DND-41 (cell line): ENCODE data around the gene LYPD6B.

ENCODE experiments used
- ATAC-seq: fragments of 200-7000 bp; cut with Tn5 transposase; 3 replicates; pipeline ENCODE4 v1.9.1; 2021; ENCODE audit warnings: low read depth; ENCODE audit not compliant: insufficient read depth
- DNase-seq: peaks from one replicate; pipeline ENCODE4 v3.0.0-alpha.2; 2020
- H2AFZ ChIP-seq: 2 replicates; pipeline ENCODE4 v1.6.0; 2012; ENCODE audit warnings: low read depth, low read length
- H3K27ac ChIP-seq: 2 replicates; pipeline ENCODE4 v1.5.1; 2012; ENCODE audit warnings: low read length, inconsistent platforms
- H3K27me3 ChIP-seq: fragments of 200-600 bp; sonication (generic); 2 replicates; pipeline ENCODE4 v1.6.0; 2012; ENCODE audit warnings: low read length, mild to moderate bottlenecking, inconsistent platforms; ENCODE audit not compliant: insufficient read depth, poor library complexity
- H3K36me3 ChIP-seq: 2 replicates; pipeline ENCODE4 v1.5.1; 2012; ENCODE audit warnings: low read length, inconsistent platforms; ENCODE audit not compliant: insufficient read depth
- H3K4me1 ChIP-seq: 2 replicates; pipeline ENCODE4 v1.5.1; 2012; ENCODE audit warnings: mild to moderate bottlenecking, low read length; ENCODE audit not compliant: insufficient read depth
- H3K4me2 ChIP-seq: 2 replicates; pipeline ENCODE4 v1.6.0; 2012; ENCODE audit warnings: mild to moderate bottlenecking, moderate library complexity, low read length, inconsistent platforms; ENCODE audit not compliant: insufficient read depth
- H3K4me3 ChIP-seq, 2 experiments: fragments of 200-600 bp in 1 of 2; shearing (Covaris generic) in 1 of 2; 2 replicates each; pipeline ENCODE4 v1.5.1; 2012 to 2016; ENCODE audit warnings: inconsistent platforms in 2 of 2, low read length in 2 of 2, mild to moderate bottlenecking in 2 of 2, low read depth in 1 of 2, moderate library complexity in 1 of 2
- H3K79me2 ChIP-seq: 2 replicates; pipeline ENCODE4 v1.6.0; 2012; ENCODE audit warnings: low read length, inconsistent platforms; ENCODE audit not compliant: insufficient read depth
- H3K9ac ChIP-seq: 2 replicates; pipeline ENCODE4 v1.6.0; 2012; ENCODE audit warnings: low read depth, mild to moderate bottlenecking, inconsistent platforms, low read length, moderate library complexity
- H3K9me3 ChIP-seq: 2 replicates; pipeline ENCODE4 v1.5.1; 2012; ENCODE audit warnings: low read length, moderate library complexity, mild to moderate bottlenecking, inconsistent platforms; ENCODE audit not compliant: insufficient read depth, severe bottlenecking
- H4K20me1 ChIP-seq: 2 replicates; pipeline ENCODE4 v1.6.0; 2012; ENCODE audit warnings: low read length; ENCODE audit not compliant: insufficient read depth
- CTCF ChIP-seq: IDR thresholded peaks from 2 replicates; pipeline ENCODE4 v1.5.1; 2012; ENCODE audit warnings: borderline replicate concordance, low read length, moderate library complexity, mild to moderate bottlenecking; ENCODE audit not compliant: poor library complexity, severe bottlenecking; ENCODE audit errors: extremely low read depth
- EZH2 ChIP-seq: IDR thresholded peaks from 3 replicates; pipeline ENCODE4 v1.6.1; 2012; ENCODE audit warnings: borderline replicate concordance, low read depth, mild to moderate bottlenecking, moderate library complexity, low read length, inconsistent platforms; ENCODE audit not compliant: severe bottlenecking

The LYPD6B gene

GRCh38 chr2:149178612-149179011 lies 140.1 kb downstream of the LYPD6B start:
- Histone ChIP-seq H3K27me3 (peaks cover 2% of the 10 kb centered on the region), H3K27ac (no peak overlapping the region), H4K20me1 (no peaks in the 10 kb centered on the region), H3K4me1 (no peaks in the 10 kb centered on the region), H3K4me2 (no peak overlapping the region), H3K9ac (no peak overlapping the region), H3K4me3 (no peak overlapping the region), H2AFZ (no peak overlapping the region), H3K36me3 (no peaks in the 10 kb centered on the region), H3K9me3 (no peaks in the 10 kb centered on the region), H3K79me2 (no peaks in the 10 kb centered on the region)
- ATAC-seq = no peak
- DNase-seq = no peak
- TF ChIP-seq EZH2 = no peak
- no peak for TF ChIP-seq CTCF

GRCh38 chr2:149180226-149180875 lies 141.9 kb downstream of the LYPD6B start:
- Histone ChIP-seq H3K4me2 (no peak overlapping the region), H3K36me3 (no peaks in the 10 kb centered on the region), H2AFZ (no peak overlapping the region), H3K4me3 (no peak overlapping the region), H3K9ac (no peak overlapping the region), H3K27me3 (peaks cover 2% of the 10 kb centered on the region), H3K9me3 (no peaks in the 10 kb centered on the region), H4K20me1 (no peaks in the 10 kb centered on the region), H3K79me2 (no peaks in the 10 kb centered on the region), H3K27ac (no peak overlapping the region), H3K4me1 (no peaks in the 10 kb centered on the region)
- TF ChIP-seq CTCF = no peak
- no peak for TF ChIP-seq EZH2
- ATAC-seq = no peak
- no peak for DNase-seq

- H3K4me2 ChIP-seq = no peak overlapping the region
- ATAC-seq (no peak), DNase-seq (no peak)
- H3K4me3 ChIP-seq = no peak overlapping the region
- H3K9ac ChIP-seq = no peak overlapping the region
- no peak for TF ChIP-seq CTCF
- TF ChIP-seq EZH2 = no peak
- H3K9me3 ChIP-seq = no peaks in the 10 kb centered on the region
- H3K79me2 ChIP-seq = no peaks in the 10 kb centered on the region
- H3K27me3 ChIP-seq = peaks cover 2% of the 10 kb centered on the region
- H3K4me1 ChIP-seq = no peaks in the 10 kb centered on the region
- no peaks in the 10 kb centered on the region for H4K20me1 ChIP-seq
- no peak overlapping the region for H2AFZ ChIP-seq
- no peaks in the 10 kb centered on the region for H3K36me3 ChIP-seq
- H3K27ac ChIP-seq = no peak overlapping the region
These were observed 144.7 kb downstream of the LYPD6B start for GRCh38 chr2:149183187-149183586.

- H3K9me3 ChIP-seq = no peaks in the 10 kb centered on the region
- no peak for TF ChIP-seq CTCF
- TF ChIP-seq EZH2 = no peak
These were observed 146.5 kb downstream of the LYPD6B start for GRCh38 chr2:149184991-149185390.

More at GRCh38 chr2:149184991-149185390, 146.5 kb downstream of the LYPD6B start:
- Histone ChIP-seq H3K4me3 (no peak overlapping the region), H3K27me3 (no peaks in the 10 kb centered on the region), H2AFZ (no peak overlapping the region), H3K36me3 (no peaks in the 10 kb centered on the region), H3K4me1 (no peaks in the 10 kb centered on the region), H4K20me1 (no peaks in the 10 kb centered on the region), H3K27ac (no peak overlapping the region), H3K9ac (no peak overlapping the region), H3K79me2 (no peaks in the 10 kb centered on the region), H3K4me2 (no peak overlapping the region)
- DNase-seq = no peak
- no peak for ATAC-seq
